HG02943 (cell line): ENCODE data around the gene IRX6.

Experiments used
- ATAC-seq: cut with Tn5 transposase; IDR thresholded peaks from one replicate; pipeline ENCODE4 v1.9.1; 2021; ENCODE audit warnings: mild to moderate bottlenecking, low read depth, moderate library complexity; ENCODE audit not compliant: unreplicated experiment

IRX6 gene

GRCh38 chr16:55308973-55309372 is 15.0 kb upstream of the IRX6 start:
- ATAC-seq, result no peak

DNA sequence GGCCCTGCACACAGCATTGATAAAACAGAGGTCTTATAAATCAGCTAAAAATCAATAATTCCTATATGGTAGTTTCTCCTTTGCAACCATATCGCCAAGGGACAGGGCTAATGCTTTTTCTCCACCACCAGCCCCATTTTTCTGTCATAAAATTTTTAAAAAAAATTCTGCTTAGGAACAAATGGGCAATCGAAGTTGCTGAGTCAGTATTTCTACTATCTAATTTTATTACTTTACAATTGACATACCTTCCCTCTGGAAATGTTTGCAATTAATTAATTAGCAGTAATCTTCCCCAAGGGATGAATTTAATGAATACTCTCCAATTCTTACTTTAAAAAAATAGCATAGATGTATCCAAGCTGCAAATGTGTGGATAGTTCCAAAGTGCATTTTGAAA is 1.7 kb upstream of the IRX6 start:
- no peak for ATAC-seq

DNA sequence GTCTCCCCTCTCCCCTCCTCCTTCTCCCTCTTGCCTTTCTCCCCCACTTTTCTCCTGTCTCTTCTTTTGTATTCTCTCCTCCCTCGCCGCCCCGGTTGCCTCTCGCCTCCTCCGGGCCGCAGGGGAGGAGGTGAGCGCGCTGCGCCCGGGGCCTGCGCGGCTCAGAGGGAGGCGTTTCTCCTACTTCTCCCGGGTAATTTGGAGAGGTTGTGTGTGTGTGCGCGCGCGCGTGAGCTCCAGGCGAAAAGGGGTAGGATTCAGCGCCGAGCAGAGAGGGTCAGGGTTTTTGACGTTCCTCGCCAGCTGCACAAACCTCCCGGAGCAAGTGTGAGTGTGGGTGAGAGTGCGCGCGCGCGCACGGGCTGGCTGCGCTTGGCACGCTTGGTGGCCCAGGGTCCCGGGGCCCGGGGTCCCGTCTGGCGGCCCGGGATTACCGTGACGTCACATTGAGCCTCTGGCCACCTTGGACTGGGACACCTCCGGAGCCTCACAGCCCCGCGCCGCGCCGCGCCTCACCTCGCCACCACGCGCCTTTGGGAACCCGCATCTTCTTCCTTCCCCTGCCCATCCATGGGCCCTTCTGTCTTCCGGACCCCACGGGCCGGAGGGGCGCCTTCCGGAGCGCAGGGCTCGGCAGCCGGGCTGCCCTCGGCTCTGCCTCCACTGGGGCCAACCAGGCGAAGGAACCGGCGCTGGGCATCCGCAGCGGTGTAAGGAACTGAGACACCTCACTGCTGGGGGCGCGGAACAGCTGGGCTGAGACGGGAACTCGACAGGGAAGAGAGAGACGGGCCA is 479 bp downstream of the IRX6 start:
- no peak for ATAC-seq

- ATAC-seq, result no peak
Observed at GRCh38 chr16:55325080-55325447, 1.1 kb downstream of the IRX6 start.

GRCh38 chr16:55325458-55326109 is 1.6 kb downstream of the IRX6 start:
- no peak for ATAC-seq

GRCh38 chr16:55326261-55327092 is 2.5 kb downstream of the IRX6 start:
- ATAC-seq, result no peak

- ATAC-seq, result no peak
Observed at GRCh38 chr16:55328611-55329569, 4.9 kb downstream of the IRX6 start.

DNA sequence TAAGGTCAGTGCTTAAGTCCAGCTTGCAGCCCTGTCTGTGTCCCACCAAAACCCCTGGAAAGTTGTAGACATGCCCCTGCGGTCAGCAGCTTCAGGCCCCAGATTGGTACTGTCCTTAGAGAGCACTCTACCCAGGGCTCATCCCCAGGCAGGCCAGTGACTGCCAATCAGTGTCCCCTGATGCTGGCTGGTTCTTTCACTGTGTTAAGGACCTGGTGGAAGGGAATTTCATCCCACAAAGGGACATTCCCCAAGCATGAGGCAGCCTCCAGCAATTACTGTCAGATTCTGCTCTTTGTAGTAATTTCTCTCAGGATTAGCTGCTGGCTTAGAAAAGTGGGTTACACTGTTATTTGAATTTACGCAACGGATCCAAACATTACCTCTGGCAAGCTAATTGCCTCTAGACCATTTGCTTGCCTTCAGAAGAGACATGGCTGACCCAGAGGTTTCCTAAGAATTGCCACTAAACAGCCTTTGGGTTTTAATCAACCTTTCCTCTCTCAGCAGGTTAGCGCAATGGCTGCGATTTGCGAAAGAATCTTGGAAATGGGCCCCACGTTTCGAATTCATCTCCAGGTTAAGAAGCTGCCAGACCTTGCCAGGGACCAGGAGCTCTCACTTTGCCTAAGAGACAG is 5.9 kb downstream of the IRX6 start:
- no peak for ATAC-seq

DNA sequence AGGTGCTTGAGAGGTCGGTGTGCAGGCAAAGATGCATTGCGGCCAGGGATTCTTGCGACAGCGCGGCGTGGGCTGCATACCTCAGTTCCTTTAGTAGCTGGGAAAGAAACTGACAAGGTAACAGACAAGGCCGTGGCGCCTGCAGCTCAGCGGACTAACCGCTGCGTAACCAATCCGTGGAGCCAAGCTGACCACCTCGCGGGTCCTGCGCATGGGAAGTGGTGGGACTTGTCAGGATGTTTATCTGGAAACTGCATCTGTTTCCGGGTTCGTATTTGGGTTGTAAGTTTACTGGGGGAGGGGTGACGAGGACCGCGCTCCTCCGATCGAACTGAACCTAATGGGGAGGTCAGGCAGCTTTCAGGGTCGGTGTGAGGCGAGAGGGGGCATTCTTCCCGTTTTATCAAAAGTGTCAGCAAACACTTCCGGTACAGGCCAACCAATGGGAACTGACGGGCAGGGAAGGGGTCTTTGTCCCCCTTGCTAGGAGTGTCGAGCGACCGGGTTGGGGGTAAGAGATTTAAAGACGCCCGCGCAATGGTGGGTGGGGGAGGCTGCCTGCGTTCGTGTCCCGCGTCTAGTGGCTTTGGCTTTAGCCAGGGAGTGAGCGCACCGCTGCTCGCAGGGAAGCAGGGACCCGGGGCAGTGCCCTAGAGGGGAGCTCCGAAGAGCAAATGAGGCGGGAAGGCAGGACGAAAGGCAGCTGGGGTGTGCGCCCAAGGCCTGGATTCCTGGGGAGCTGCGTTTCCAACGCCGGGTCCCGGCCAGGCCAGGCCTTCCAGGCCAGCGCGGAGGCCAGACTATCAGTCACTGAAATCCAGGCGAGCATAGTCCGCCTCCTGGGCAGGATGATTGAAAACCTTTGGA is 7.0 kb downstream of the IRX6 start:
- ATAC-seq, result no peak

GRCh38 chr16:55331648-55332185 is 7.7 kb downstream of the IRX6 start:
- ATAC-seq, result no peak

DNA sequence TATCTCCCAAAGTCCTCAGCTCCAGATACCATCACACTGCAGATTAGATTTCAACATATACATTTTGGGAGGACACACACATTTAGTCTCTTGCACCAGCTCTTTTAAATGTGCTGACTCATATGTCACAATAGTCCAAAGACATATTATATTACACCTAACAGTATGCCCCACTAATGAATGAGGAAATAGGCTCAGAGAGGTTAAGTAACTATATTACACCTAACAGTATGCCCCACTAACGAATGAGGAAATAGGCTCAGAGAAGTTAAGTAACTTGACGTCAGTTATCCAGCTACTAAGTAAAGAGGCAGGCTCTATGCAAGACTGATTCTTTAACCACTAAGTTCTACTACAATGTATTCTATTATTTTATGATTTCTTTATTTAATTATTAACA is 9.7 kb downstream of the IRX6 start:
- ATAC-seq, result peak; percentile 63

GRCh38 chr16:55338646-55339045 is 14.6 kb downstream of the IRX6 start:
- no peak for ATAC-seq

DNA sequence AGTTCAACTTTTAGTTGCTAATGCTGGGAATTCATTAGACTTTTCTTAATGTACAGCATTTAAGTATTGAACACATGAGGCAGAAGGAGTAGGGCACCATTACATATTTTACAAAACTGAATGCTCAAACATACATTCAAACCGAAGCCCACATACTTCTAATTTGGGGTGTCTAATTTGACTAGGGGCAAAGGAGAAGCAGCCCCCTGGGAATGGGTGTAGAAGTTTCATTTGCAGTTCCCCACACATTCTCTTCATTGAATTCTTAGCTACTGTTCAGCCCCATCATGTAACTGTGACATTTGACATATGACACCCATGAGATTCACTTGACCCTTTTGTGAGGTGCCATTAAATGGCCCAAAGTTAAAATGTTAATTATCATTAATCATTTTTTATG is 16.4 kb downstream of the IRX6 start:
- no peak for ATAC-seq

GRCh38 chr16:55341681-55342080 is 17.7 kb downstream of the IRX6 start:
- ATAC-seq, result no peak

DNA sequence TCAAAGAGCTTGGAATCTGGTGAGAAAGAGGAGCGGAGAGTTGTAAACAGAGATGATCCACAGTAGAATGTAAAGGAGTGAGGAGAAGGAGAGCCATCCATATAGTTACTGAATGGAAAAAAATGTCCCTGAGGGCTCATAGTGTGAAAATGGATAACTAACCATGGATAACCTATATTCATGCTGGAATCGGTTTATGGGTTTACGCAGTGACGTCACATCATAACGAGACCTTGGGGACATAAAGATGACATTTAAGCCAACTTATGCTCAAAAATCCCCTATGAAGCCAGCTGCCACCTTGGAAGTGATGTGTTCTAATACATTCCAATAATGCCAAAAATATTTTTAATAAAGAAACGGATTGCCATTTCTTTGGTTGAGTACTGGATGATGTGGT is 22.5 kb downstream of the IRX6 start:
- ATAC-seq, result no peak

DNA sequence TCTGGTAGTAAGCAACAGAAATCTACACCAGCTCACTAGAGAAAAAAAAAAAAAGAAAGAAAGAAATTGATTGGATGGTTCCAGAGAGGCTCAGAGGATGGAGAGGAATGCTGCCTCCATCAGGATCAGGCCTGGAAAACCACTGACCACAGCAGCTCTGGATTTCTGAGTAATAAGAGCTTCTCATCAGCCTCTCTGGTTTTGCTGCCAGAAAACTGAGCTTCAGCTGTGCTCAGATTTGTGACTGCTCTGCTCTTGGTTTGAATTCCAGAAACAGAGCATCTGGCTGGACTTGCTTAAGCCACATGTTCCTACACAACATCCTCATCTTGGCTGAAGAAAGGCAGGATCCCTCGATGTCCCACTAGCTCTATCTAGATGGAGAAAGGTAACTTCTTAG is 25.9 kb downstream of the IRX6 start:
- ATAC-seq, result no peak

GRCh38 chr16:55350984-55351383 is 27.0 kb downstream of the IRX6 start:
- ATAC-seq, result no peak

DNA sequence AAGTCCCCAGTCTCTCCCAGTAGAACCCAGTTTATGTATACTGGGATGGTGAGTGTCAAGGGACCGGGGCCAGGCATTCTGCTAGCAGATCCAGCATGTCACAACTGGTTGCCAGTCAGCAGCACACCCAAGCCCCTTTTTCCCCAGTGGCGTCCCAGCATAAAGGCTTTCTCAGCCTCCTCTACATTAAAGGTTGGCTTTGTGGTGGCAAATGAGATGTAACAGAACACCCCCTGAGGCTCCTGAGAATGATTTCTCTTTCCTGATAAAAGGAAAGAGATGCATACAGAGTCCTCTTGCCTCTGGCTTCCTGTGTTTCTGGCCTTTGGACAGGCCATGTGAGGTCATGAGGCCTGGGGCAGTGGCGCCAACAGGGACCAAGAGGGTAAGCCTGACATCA is 27.9 kb downstream of the IRX6 start:
- no peak for ATAC-seq

- no peak for ATAC-seq
Observed at GRCh38 chr16:55357241-55357640, 33.2 kb downstream of the IRX6 start.
